Measurements from ENCODE around the gene CFAP100.

GRCh38 chr3:126480861-126481260, 86.2 kb downstream of the CFAP100 start:
- TF ChIP-seq ZNF384 (IDR thresholded peaks at IDR 0.05; ENCODE audit: low read depth, low read length) (no peak), COPS2 (conservative IDR thresholded peaks at IDR 0.05) (no peak), POLR2A (conservative IDR thresholded peaks at IDR 0.05) (no peak), ZNF512 (tag; IDR thresholded peaks at IDR 0.05) (no peak), CTCF (IDR thresholded peaks at IDR 0.05 in 2 of 3, conservative IDR thresholded peaks at IDR 0.05 in 1 of 3; ENCODE audit: insufficient read depth in 2 of 3, low read depth in 1 of 3, low read length in 3 of 3) (no peak), ELK1 (CRISPR knock-in tag; IDR thresholded peaks at IDR 0.05) (no peak)

Data from K562 (cell line).